Measurements from ENCODE around the gene OPTC. TPM values are rescaled to one million over a fixed set of nuclear protein-coding genes. Genes with fewer than 3 reads are reported as not detected.

The OPTC gene
- total and polyA plus RNA-seq, 9 of the 15 experiments (the other 6 are each of a cell fraction or from before 2014, with no cell fraction given) = not detected

- TF ChIP-seq RBM17 (IDR thresholded peaks at IDR 0.05; ENCODE audit: borderline replicate concordance, low read depth, low read length) (no peak), RUNX1 (IDR thresholded peaks at IDR 0.05; ENCODE audit: low read depth) (no peak)
Measured at GRCh38 chr1:203450479-203451149, 43.3 kb upstream of the OPTC start (continued).

DNA sequence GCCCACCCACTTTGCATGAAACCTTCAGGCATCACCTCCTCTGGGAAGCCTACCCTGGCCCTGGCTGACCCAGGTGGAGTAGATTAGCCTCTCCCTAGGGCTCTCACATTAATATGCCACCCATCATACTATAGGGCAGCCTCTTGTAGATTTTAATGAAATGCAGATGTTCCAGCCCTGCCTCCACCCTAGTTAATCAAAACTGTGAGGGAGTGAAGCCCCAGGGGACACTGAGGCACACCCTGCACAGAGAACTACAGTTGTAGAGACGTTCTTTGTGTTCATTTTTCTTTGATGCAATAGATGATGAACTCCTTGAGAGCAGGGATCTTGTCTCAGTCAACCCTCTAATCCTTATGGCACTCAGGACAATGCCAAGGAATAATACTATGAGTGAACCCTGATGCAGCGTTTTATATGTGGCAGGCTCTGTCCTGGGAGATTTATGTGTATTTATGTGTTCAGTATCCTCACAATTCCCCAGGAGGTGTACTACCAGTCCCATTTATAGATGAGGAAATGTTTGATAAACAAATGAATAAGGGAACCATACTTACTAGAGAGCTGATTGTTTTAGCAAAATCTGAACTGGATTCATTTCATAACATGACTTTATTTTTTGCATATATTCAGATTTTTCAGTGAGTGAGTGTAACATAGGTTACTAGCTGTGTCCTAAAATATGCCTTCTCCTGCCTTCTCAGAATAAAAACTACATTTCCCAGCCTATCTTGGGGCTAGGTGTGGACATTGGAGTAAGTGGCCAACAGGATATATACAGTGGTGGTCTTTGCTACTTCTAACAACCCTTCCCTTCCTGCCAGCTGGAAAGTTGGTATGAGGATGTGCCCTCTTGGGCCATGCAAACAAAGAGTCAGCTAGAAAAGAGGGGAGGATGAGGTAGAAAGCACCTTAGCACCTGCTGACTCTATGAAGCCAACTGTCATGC, 41.8 kb upstream of the OPTC start:
- ATAC-seq (no peak), FAIRE-seq (no peak), DNase-seq (ENCODE audit: extremely low read depth in 1 of 4, low spot score in 3 of 4) (no peak)
- Histone ChIP-seq H3K79me2 (ENCODE audit: control insufficient read depth, insufficient read depth, low read length) (no peaks in the 10 kb centered on the region), H3K4me1 (replicated peaks in 1 of 2; ENCODE audit: control insufficient read depth in 2 of 2, insufficient read depth in 2 of 2, low read length in 2 of 2) (no peaks in the 10 kb centered on the region), H3K9me1 (ENCODE audit: control insufficient read depth, insufficient read depth, low read length) (no peaks in the 10 kb centered on the region), H2AFZ (ENCODE audit: low read depth, low read length) (no peak overlapping the region), H3K36me3 (ENCODE audit: control insufficient read depth, insufficient read depth, low read length) (no peaks in the 10 kb centered on the region), H3K4me3 (no peak overlapping the region), H3K4me2 (ENCODE audit: insufficient read depth, low read length) (no peak overlapping the region), H3K9ac (ENCODE audit: insufficient read depth in 1 of 2, low read depth in 2 of 2, low read length in 2 of 2) (no peak overlapping the region), H3K27ac (ENCODE audit: extremely low read depth, low read depth, low read length) (no peak overlapping the region), H3K27me3 (ENCODE audit: control insufficient read depth in 2 of 2, insufficient read depth in 2 of 2, low read length in 2 of 2) (peaks cover 17 to 56% of the 10 kb centered on the region in 2 experiments), H3K9me3 (replicated peaks; ENCODE audit: control insufficient read depth, insufficient read depth, low read depth, low read length) (no peaks in the 10 kb centered on the region), H4K20me1 (replicated peaks; ENCODE audit: control insufficient read depth, insufficient read depth, low read length) (0 out of 2 replicates have a peak, but pooled peaks cover 7% of the 10 kb centered on the region)
- ChIA-PET CTCF (ENCODE audit: low intra/inter-chr PET ratio) (no interaction called here), POLR2A (interaction anchor here (1.2 kb wide), 1 partner anchor 250 kb away, joined by 3 read pairs; no protein-coding TSS in a partner anchor)
- TF ChIP-seq TCF15 (CRISPR knock-in tag; IDR thresholded peaks at IDR 0.05) (no peak), STAT5A (IDR thresholded peaks at IDR 0.05; ENCODE audit: borderline replicate concordance, low read length) (no peak)
- TF ChIP-seq, protein P1, sequence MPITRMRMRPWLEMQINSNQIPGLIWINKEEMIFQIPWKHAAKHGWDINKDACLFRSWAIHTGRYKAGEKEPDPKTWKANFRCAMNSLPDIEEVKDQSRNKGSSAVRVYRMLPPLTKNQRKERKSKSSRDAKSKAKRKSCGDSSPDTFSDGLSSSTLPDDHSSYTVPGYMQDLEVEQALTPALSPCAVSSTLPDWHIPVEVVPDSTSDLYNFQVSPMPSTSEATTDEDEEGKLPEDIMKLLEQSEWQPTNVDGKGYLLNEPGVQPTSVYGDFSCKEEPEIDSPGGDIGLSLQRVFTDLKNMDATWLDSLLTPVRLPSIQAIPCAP (CRISPR knock-in tag; IDR thresholded peaks at IDR 0.05; ENCODE audit: borderline replicate concordance) = no peak
- intact Hi-C loops (cut with micrococcal nuclease) (no loop called here), in situ Hi-C loops (cut with MboI) (no loop called here)
- BruUV-seq (replicated peaks) = no TSS peak
- WGBS (ENCODE audit: insufficient coverage, low coverage, missing lambda C conversion rate) = 0% methylated on average over 2 of the region's 2 CpGs

All from K562 (cell line).